Nephron (organoid): ENCODE measurements around the gene NRP1.

ENCODE experiments used
- H3K27ac Mint-ChIP-seq, 3 experiments: 2 replicates each; pipeline ENCODE4 v1.8.0; 2020; ENCODE audit warnings: mixed read lengths in 3 of 3, mild to moderate bottlenecking in 2 of 3, moderate library complexity in 1 of 3
- H3K27me3 Mint-ChIP-seq: 2 replicates; pipeline ENCODE4 v1.8.0; 2021; ENCODE audit warnings: low read depth, mild to moderate bottlenecking, moderate library complexity, mixed read lengths
- H3K36me3 Mint-ChIP-seq: 2 replicates; pipeline ENCODE4 v1.8.0; 2020; ENCODE audit warnings: low read depth, mixed read lengths
- H3K4me1 Mint-ChIP-seq: 2 replicates; pipeline ENCODE4 v1.8.0; 2020; ENCODE audit warnings: mixed read lengths
- H3K4me3 Mint-ChIP-seq, 3 experiments: 2 replicates each; pipeline ENCODE4 v1.8.0; 2020; ENCODE audit warnings: mild to moderate bottlenecking in 3 of 3, mixed read lengths in 3 of 3, moderate library complexity in 2 of 3
- H3K9me3 Mint-ChIP-seq: 2 replicates; pipeline ENCODE4 v1.8.0; 2020; ENCODE audit warnings: mixed read lengths
- TF ChIP-seq, protein P1 (sequence below), 3 experiments: fragments of 200-600 bp; sonication (generic); IDR thresholded peaks; one replicate each; pipeline ENCODE4 v1.5.0; 2021; ENCODE audit warnings: antibody characterized with exemption in 3 of 3; ENCODE audit not compliant: unreplicated experiment in 3 of 3

NRP1 gene

DNA sequence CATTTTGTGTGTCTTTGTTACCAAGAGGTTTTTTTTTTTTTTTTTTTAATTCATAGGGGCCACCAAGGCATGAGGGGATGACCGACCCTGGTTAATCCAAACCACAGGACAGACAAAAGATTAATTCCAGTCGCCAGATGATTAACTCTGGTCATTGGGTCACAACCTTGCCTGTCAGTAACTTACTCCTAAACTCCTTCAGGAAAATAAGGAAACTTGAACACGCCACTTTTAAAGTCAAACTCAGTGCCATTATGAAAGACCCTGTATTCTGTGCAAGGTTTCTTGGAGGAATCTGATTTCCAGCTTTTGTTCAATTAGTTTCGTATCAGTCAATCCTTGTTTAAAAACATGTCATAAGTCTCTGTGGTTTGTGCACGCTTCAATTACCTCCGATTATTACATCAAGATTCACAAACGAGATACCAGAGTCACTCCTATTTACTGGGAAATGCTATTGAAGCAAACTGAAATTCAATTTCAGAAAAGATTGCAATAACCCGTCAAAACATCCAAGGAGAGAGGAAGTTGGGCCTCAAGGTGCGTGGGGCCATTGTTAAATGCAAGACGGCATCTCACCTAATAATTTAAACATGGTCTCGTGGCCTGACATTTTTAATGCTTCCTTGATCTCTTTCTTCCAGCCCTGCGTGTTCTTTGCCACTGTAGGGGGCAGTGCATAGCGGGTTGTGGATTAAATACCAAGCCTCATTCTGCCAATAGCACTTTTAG, 44.0 kb downstream of the NRP1 start:
- Mint-ChIP-seq H3K4me3 (no peak overlapping the region), H3K9me3 (no peaks in the 10 kb centered on the region), H3K27ac (peak overlapping the region; percentile 67 to 76 (median 71)), H3K36me3 (peaks cover 59% of the 10 kb centered on the region), H3K27me3 (no peaks in the 10 kb centered on the region), H3K4me1 (peaks cover 54% of the 10 kb centered on the region)
- TF ChIP-seq, protein P1, sequence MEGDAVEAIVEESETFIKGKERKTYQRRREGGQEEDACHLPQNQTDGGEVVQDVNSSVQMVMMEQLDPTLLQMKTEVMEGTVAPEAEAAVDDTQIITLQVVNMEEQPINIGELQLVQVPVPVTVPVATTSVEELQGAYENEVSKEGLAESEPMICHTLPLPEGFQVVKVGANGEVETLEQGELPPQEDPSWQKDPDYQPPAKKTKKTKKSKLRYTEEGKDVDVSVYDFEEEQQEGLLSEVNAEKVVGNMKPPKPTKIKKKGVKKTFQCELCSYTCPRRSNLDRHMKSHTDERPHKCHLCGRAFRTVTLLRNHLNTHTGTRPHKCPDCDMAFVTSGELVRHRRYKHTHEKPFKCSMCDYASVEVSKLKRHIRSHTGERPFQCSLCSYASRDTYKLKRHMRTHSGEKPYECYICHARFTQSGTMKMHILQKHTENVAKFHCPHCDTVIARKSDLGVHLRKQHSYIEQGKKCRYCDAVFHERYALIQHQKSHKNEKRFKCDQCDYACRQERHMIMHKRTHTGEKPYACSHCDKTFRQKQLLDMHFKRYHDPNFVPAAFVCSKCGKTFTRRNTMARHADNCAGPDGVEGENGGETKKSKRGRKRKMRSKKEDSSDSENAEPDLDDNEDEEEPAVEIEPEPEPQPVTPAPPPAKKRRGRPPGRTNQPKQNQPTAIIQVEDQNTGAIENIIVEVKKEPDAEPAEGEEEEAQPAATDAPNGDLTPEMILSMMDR (IDR thresholded peaks at IDR 0.05; ENCODE audit: unreplicated experiment in 3 of 3) = peak in 2 of 3 experiments; percentile 8 to 29

DNA sequence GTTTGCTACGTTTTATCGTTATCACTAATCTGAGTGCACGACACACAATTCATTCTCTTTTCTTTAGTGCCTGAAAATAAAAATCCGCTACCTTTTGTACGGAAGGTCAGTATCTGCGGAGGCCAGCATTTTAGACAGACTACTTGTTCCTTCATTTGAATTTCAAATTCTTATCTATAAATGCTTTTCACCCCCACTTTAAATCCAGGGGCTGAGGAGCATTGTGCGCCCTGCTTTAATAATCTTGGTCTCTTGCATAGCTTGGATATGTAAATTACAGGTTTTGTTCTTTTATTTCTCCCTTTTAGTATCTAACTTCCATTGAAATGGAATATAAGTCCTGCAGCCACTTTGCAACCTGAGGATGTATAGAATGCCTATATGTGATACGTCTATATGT, 44.7 kb downstream of the NRP1 start:
- Mint-ChIP-seq H3K4me1 (peaks cover 59% of the 10 kb centered on the region), H3K4me3 (no peak overlapping the region), H3K27me3 (no peaks in the 10 kb centered on the region), H3K36me3 (peaks cover 52% of the 10 kb centered on the region), H3K27ac (peak overlapping the region in 2 of 3 experiments; percentile 67 to 76), H3K9me3 (no peaks in the 10 kb centered on the region)
- TF ChIP-seq, protein P1 (IDR thresholded peaks at IDR 0.05; ENCODE audit: unreplicated experiment in 3 of 3) = no peak

DNA sequence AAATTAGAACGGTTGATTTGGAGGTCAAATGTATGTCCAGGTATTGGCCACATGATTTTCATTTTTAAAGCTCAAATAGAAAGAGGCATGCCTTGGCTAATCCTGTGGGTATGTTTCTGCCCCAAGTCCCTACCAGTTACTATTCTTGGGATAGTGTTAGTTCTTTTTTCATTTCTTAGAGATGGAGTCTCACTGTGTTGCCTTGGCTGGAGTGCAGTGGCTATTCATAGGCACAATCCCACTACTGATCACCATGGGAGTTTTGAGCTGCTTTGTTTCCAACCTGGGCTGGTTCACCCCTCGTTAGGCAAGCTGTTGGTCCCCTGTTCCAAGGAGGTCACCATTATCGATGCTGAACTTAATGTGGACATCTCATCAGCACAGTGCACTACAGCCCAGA, 46.3 kb downstream of the NRP1 start:
- H3K4me1 Mint-ChIP-seq = peaks cover 52% of the 10 kb centered on the region
- peaks cover 51% of the 10 kb centered on the region for H3K36me3 Mint-ChIP-seq
- no peak overlapping the region for H3K27ac Mint-ChIP-seq
- no peak overlapping the region for H3K4me3 Mint-ChIP-seq
- no peaks in the 10 kb centered on the region for H3K9me3 Mint-ChIP-seq
- H3K27me3 Mint-ChIP-seq = no peaks in the 10 kb centered on the region
- TF ChIP-seq, protein P1 (IDR thresholded peaks at IDR 0.05; ENCODE audit: unreplicated experiment in 3 of 3) = no peak

DNA sequence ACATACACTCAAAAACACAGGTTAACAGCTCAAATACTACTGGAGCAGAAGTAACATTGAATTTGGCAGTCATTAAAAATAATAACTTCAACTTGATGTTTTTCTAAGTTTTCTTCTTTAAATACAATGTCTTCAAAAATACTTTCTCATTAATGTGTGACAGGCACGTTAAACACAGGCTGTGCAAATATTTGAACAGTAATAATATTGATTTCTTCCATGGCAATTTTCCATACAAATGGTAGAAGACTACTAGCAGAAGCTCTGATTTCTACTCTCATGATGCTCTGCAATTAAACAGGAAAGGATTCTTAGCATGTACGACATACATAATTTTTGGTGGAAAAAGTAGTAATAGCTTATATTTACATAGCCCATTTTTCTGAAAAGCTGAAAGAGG, 47.4 kb downstream of the NRP1 start:
- Mint-ChIP-seq H3K9me3 (no peaks in the 10 kb centered on the region), H3K27ac (no peak overlapping the region), H3K27me3 (no peaks in the 10 kb centered on the region), H3K36me3 (peaks cover 49% of the 10 kb centered on the region), H3K4me3 (no peak overlapping the region), H3K4me1 (peaks cover 49% of the 10 kb centered on the region)
- TF ChIP-seq, protein P1 (IDR thresholded peaks at IDR 0.05; ENCODE audit: unreplicated experiment in 3 of 3) = no peak

DNA sequence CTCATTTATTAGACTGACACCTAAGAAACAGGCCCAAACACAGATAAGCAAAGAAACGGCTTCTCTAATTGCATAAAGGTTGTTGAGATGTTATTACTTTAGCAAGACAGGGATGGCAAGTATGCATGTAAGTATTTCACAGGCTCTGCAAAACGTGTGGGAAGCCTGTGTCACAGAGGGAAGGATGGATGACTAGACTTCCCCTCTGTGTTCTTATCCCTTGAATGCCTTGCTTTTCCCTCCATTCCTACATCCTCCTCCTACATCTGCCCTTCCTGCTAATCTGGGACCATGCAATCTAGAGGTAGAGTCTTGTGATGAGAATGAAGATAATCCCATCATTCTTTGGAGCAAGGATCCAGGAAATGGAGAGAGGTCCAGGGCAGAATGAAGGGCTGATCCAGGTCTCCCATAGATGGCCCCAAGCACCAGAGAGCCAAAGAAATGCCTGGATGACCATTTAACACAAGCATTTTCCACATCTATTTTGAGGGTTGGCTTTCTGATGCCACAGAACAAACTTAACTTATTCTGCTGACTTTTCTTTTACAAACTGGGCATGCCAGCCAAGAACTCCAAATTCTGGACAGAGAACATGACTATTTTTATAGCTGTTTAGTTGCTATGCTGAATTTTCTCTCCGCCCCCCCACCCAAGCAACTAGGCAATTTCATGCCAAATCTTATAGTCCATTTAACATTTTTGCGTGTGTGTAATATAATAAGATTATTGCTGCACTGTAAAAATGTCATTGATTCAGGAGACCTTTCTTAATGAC, 48.1 kb downstream of the NRP1 start:
- H3K27ac Mint-ChIP-seq = no peak overlapping the region
- no peak overlapping the region for H3K4me3 Mint-ChIP-seq
- no peaks in the 10 kb centered on the region for H3K27me3 Mint-ChIP-seq
- H3K36me3 Mint-ChIP-seq = peaks cover 48% of the 10 kb centered on the region
- no peaks in the 10 kb centered on the region for H3K9me3 Mint-ChIP-seq
- TF ChIP-seq, protein P1 (IDR thresholded peaks at IDR 0.05; ENCODE audit: unreplicated experiment in 3 of 3) = no peak
- peaks cover 45% of the 10 kb centered on the region for H3K4me1 Mint-ChIP-seq
